Ovary (tissue), 3 donors: Measurements from ENCODE around the gene IQCK.

Source experiments
- EP300 ChIP-seq: sonication (generic); formaldehyde crosslinking; IDR thresholded peaks from one replicate; pipeline ENCODE4 v1.6.1; 2017; ENCODE audit warnings: antibody characterized with exemption
- POLR2A ChIP-seq: fragments of 450-650 bp; IDR thresholded peaks from one replicate; pipeline ENCODE4 v1.6.1; 2017; ENCODE audit warnings: antibody characterized with exemption, mild to moderate bottlenecking, moderate library complexity
- TF ChIP-seq, protein P1 (sequence below), 3 donors: fragments of 450-650 bp in 2 of 3; fragments of 200-600 bp in 1 of 3; IDR thresholded peaks; one replicate each; pipeline versions ENCODE4 v1.5.1 to v1.8.0; 2016 to 2022; ENCODE audit warnings: antibody characterized with exemption in 3 of 3, mild to moderate bottlenecking in 1 of 3
- donor health status: DM: no; HTN: no; CAD: no.

DNA sequence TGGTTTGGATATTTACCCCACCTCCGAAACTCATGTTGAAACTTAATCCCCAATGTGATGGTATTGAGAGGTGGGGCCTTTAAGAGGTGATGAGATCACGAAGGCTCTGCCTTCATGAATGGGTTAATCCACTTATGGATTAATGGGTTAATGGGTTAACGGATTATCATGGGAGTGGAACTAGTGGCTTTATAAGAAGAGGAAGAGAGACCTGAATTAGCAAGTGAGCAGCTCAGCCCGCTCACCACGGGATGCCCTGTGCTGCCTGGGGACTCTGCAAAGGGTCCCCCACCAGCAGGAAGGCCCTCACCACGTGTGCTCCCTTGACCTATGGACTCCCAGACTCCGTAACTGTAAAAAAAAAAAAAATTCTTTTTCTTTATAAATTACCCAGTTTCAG, 183.1 kb downstream of the IQCK start:
- TF ChIP-seq, protein P1, sequence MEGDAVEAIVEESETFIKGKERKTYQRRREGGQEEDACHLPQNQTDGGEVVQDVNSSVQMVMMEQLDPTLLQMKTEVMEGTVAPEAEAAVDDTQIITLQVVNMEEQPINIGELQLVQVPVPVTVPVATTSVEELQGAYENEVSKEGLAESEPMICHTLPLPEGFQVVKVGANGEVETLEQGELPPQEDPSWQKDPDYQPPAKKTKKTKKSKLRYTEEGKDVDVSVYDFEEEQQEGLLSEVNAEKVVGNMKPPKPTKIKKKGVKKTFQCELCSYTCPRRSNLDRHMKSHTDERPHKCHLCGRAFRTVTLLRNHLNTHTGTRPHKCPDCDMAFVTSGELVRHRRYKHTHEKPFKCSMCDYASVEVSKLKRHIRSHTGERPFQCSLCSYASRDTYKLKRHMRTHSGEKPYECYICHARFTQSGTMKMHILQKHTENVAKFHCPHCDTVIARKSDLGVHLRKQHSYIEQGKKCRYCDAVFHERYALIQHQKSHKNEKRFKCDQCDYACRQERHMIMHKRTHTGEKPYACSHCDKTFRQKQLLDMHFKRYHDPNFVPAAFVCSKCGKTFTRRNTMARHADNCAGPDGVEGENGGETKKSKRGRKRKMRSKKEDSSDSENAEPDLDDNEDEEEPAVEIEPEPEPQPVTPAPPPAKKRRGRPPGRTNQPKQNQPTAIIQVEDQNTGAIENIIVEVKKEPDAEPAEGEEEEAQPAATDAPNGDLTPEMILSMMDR (IDR thresholded peaks at IDR 0.05) = no peak
- TF ChIP-seq POLR2A (no peak), EP300 (no peak)
